ENCODE data around the gene SLC25A10. TPM values are rescaled to one million over a fixed set of nuclear protein-coding genes. Genes with fewer than 3 reads are reported as not detected.

SLC25A10 gene
- total and polyA plus RNA-seq, 2 of the 8 experiments (the other 6 are each of a cell fraction or from before 2014, with no cell fraction given): 22.2 to 43.0 TPM

- TF ChIP-seq RNF2 (IDR thresholded peaks at IDR 0.05; ENCODE audit: borderline replicate concordance, low read depth, low read length, missing control alignments, poor library complexity, severe bottlenecking): no peak
- no peak for TF ChIP-seq TCF12 (IDR thresholded peaks at IDR 0.05; ENCODE audit: low read depth, low read length)
- TF ChIP-seq CREB1 (IDR thresholded peaks at IDR 0.05): no peak
- no peak for TF ChIP-seq RBBP5 (IDR thresholded peaks at IDR 0.05; ENCODE audit: borderline replicate concordance, low read depth, low read length)
- no peak for TF ChIP-seq TEAD4 (IDR thresholded peaks at IDR 0.05; ENCODE audit: low read depth, low read length)
- no peak for TF ChIP-seq SP1 (IDR thresholded peaks at IDR 0.05; ENCODE audit: low read depth, low read length)
- TF ChIP-seq HDAC2 (IDR thresholded peaks at IDR 0.05; ENCODE audit: borderline replicate concordance in 1 of 2, low read depth in 2 of 2, low read length in 2 of 2): no peak
- TF ChIP-seq SAP30 (IDR thresholded peaks at IDR 0.05; ENCODE audit: insufficient read depth, insufficient replicate concordance, low read length): no peak
- TF ChIP-seq GABPA (IDR thresholded peaks at IDR 0.05; ENCODE audit: borderline replicate concordance, insufficient read depth, low read length): no peak
Measured at GRCh38 chr17:81685108-81685507, 27.0 kb upstream of the SLC25A10 start (continued).

Data from H1 (cell line).